Common myeloid progenitor, CD34-positive (primary cell): ENCODE data around the gene MYO16.

Experiments used
- CTCF ChIA-PET: fragments of 350-600 bp; sonication (Branson Sonifier 250); formaldehyde crosslinking; loops from one replicate; lab custom pipeline; 2021; ENCODE audit warnings: antibody characterized with exemption; lab: Charles Lee
- POLR2A ChIA-PET: fragments of 350-600 bp; sonication (Branson Sonifier 250); formaldehyde crosslinking; loops from one replicate; lab custom pipeline; 2021; ENCODE audit warnings: antibody characterized with exemption; lab: Charles Lee
- DNase-seq, 3 donors: peaks; one replicate each; pipeline versions ENCODE4 v3.0.0 to v3.0.0-alpha.2; 2013
- H3K27ac ChIP-seq, 2 experiments: 1 replicate in 1 of 2; 2 replicates in 1 of 2; pipeline ENCODE4 v1.7.0; 2013; ENCODE audit warnings: inconsistent platforms in 2 of 2, low read length in 2 of 2, mild to moderate bottlenecking in 2 of 2, low read depth in 1 of 2, moderate library complexity in 1 of 2; ENCODE audit not compliant: severe bottlenecking in 2 of 2, insufficient read depth in 1 of 2, poor library complexity in 1 of 2
- H3K27me3 ChIP-seq, 5 experiments: replicated peaks in 2 of 5; 1 replicate in 3 of 5; 2 replicates in 2 of 5; pipeline versions ENCODE4 v1.6.1 to v1.7.0; 2013; ENCODE audit warnings: low read length in 4 of 5, mild to moderate bottlenecking in 2 of 5, moderate library complexity in 2 of 5, inconsistent platforms in 1 of 5; ENCODE audit not compliant: insufficient read depth in 5 of 5, control insufficient read depth in 4 of 5
- H3K36me3 ChIP-seq, 4 experiments: 1 replicate in 2 of 4; 2 replicates in 2 of 4; pipeline versions ENCODE4 v1.6.1 to v1.7.0; 2013; ENCODE audit warnings: low read length in 3 of 4, control low read depth in 1 of 4, mild to moderate bottlenecking in 1 of 4; ENCODE audit not compliant: control insufficient read depth in 4 of 4, insufficient read depth in 4 of 4
- H3K4me1 ChIP-seq, 4 experiments: 1 replicate in 3 of 4; 2 replicates in 1 of 4; pipeline versions ENCODE4 v1.6.1 to v1.7.1; 2013; ENCODE audit warnings: low read length in 3 of 4, mild to moderate bottlenecking in 3 of 4, control low read depth in 1 of 4, inconsistent platforms in 1 of 4, moderate library complexity in 1 of 4; ENCODE audit not compliant: control insufficient read depth in 4 of 4, insufficient read depth in 4 of 4; ENCODE audit errors: control extremely low read depth in 1 of 4
- H3K4me3 ChIP-seq, 7 experiments: 1 replicate in 4 of 7; 2 replicates in 3 of 7; pipeline versions ENCODE4 v1.5.1 to v1.7.0; 2013; ENCODE audit warnings: mild to moderate bottlenecking in 7 of 7, low read length in 6 of 7, moderate library complexity in 6 of 7, inconsistent platforms in 2 of 7, low read depth in 2 of 7, control low read depth in 1 of 7; ENCODE audit not compliant: insufficient read depth in 4 of 7, control insufficient read depth in 1 of 7; ENCODE audit errors: extremely low read depth in 1 of 7
- H3K9me3 ChIP-seq, 5 experiments: 1 replicate in 4 of 5; 2 replicates in 1 of 5; pipeline versions ENCODE4 v1.6.1 to v1.7.1; 2013; ENCODE audit warnings: low read length in 4 of 5, mild to moderate bottlenecking in 2 of 5, inconsistent platforms in 1 of 5, low read depth in 1 of 5, moderate library complexity in 1 of 5; ENCODE audit not compliant: control insufficient read depth in 4 of 5, insufficient read depth in 2 of 5; ENCODE audit errors: control extremely low read depth in 1 of 5
- WGBS: methylation state at CpG from one replicate; pipeline ENCODE4 v1.1.5; 2013; ENCODE audit not compliant: insufficient coverage; 5-methylcytosine and 5-hydroxymethylcytosine counted together

The MYO16 gene

GRCh38 chr13:109175666-109176065 lies 546.3 kb downstream of the MYO16 start:
- Histone ChIP-seq H3K27me3 (peaks cover 0 to 4% (median 0%) of the 10 kb centered on the region in 5 experiments), H3K4me1 (no peaks in the 10 kb centered on the region), H3K9me3 (no peaks in the 10 kb centered on the region), H3K27ac (no peak overlapping the region), H3K36me3 (no peaks in the 10 kb centered on the region), H3K4me3 (no peak overlapping the region)
- CTCF ChIA-PET = interaction anchor here (0.6 kb wide), 1 partner anchor 66 kb away, joined by 3 read pairs; no protein-coding TSS in a partner anchor
- POLR2A ChIA-PET = no interaction called here
- no peak for DNase-seq
- WGBS = 98% methylated on average over 4 of the region's 5 CpGs

GRCh38 chr13:109180905-109181425 lies 551.6 kb downstream of the MYO16 start:
- ChIA-PET CTCF (no interaction called here), POLR2A (no interaction called here)
- H3K4me3 ChIP-seq = no peak overlapping the region
- H3K9me3 ChIP-seq = no peaks in the 10 kb centered on the region
- no peak for DNase-seq
- no peaks in the 10 kb centered on the region for H3K36me3 ChIP-seq
- H3K27me3 ChIP-seq = peaks cover 0 to 3% (median 0%) of the 10 kb centered on the region in 5 experiments
- WGBS = 100% methylated on average over 3 of the region's 4 CpGs
- H3K4me1 ChIP-seq = no peaks in the 10 kb centered on the region
- no peak overlapping the region for H3K27ac ChIP-seq

DNA sequence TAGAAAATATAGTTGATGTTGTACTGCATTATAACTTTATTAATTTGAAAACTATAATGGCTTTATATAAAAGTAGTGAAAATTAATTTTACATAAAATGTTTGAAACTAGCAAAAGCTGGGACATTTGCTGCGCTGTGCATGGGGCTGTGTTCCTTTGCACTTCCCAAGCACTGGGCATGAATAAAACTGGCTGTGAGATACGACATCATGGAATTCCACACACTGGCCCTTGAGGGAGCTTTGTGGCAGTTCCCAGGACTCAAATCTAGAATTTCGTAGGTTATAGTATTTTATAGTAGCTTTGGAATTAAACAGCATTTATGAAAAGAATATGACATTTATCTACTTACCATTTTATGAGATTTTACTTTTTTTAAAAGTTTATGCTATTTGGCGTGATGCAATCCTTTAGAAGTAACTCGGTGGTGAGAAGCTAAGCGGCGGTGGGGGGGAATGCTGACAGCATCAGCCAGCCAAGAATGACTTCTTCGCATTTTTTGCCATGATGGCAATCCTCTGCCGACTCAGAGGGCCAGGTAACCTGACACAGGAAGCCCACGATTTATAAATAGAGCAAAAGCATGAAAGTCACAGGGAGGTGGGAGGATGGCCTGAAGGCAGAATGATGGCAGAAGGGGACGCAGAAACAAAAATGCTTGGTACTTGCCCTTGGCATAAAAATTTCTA lies 553.5 kb downstream of the MYO16 start:
- WGBS = 97% methylated on average over 9 of the region's 11 CpGs
- Histone ChIP-seq H3K9me3 (peaks cover 0 to 2% (median 0%) of the 10 kb centered on the region in 5 experiments), H3K36me3 (no peaks in the 10 kb centered on the region), H3K4me1 (no peaks in the 10 kb centered on the region), H3K27me3 (peaks cover 0 to 9% (median 1%) of the 10 kb centered on the region in 5 experiments), H3K27ac (no peak overlapping the region), H3K4me3 (no peak overlapping the region)
- CTCF ChIA-PET = interaction anchor here (1.2 kb wide), 1 partner anchor 16 kb away, joined by 3 read pairs; no protein-coding TSS in a partner anchor
- DNase-seq = no peak
- POLR2A ChIA-PET = no interaction called here

DNA sequence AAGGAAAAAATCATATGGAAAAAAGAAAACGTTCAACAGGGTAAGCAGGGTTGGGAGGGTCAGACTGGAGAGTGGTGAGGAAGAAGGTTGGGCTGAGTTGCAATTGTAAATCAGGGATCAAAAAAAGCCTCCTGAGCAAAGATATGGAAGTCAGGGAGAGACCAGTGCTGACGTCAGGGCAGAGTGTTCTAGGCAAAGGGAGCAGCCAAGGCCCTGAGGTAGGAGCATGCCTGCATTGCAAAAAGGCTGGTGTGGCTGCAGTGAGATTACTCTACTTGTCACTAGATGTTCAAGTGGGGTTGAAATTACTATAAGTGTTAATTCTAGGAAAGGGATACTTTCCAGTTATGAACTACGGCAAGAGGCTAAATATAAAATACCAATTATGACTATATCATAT lies 562.0 kb downstream of the MYO16 start:
- Histone ChIP-seq H3K4me3 (no peak overlapping the region), H3K9me3 (peaks cover 0 to 1% (median 0%) of the 10 kb centered on the region in 5 experiments), H3K27ac (no peak overlapping the region), H3K27me3 (peaks cover 0 to 2% (median 0%) of the 10 kb centered on the region in 5 experiments), H3K4me1 (no peaks in the 10 kb centered on the region), H3K36me3 (no peaks in the 10 kb centered on the region)
- CTCF ChIA-PET = no interaction called here
- no peak for DNase-seq
- WGBS = 78% methylated on average over 1 of the region's 3 CpGs
- POLR2A ChIA-PET = no interaction called here

DNA sequence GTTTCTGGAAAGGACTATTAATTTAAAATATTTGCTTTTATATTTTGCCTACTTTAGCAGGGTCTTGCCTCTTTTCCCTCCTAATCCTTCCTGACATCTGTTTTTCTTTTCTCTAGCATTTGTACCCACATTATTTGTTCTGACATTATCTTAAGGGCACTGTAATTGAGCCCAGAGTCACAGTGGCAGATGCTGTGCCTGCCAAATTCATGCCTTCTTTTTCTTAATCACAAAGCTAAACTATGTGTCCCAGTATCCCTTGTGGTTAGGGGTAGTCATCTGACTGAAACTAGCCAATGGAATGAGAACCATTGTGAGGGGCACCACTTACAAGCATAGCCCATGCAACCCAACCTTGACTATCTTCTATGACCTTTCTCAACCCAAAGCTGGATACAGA lies 562.9 kb downstream of the MYO16 start:
- CTCF ChIA-PET = no interaction called here
- Histone ChIP-seq H3K27me3 (peaks cover 0 to 2% (median 0%) of the 10 kb centered on the region in 5 experiments), H3K4me3 (no peak overlapping the region), H3K4me1 (no peaks in the 10 kb centered on the region), H3K36me3 (no peaks in the 10 kb centered on the region), H3K9me3 (peaks cover 0 to 1% (median 0%) of the 10 kb centered on the region in 5 experiments), H3K27ac (no peak overlapping the region)
- POLR2A ChIA-PET = no interaction called here
- DNase-seq = no peak

GRCh38 chr13:109196948-109197347 lies 567.5 kb downstream of the MYO16 start:
- Histone ChIP-seq H3K4me3 (no peak overlapping the region), H3K4me1 (no peaks in the 10 kb centered on the region), H3K27me3 (peaks cover 0 to 3% (median 0%) of the 10 kb centered on the region in 5 experiments), H3K9me3 (peaks cover 0 to 1% (median 0%) of the 10 kb centered on the region in 5 experiments), H3K27ac (no peak overlapping the region), H3K36me3 (no peaks in the 10 kb centered on the region)
- DNase-seq = no peak
- 89% methylated on average over 9 of the region's 9 CpGs for WGBS
- ChIA-PET POLR2A (no interaction called here), CTCF (no interaction called here)

DNA sequence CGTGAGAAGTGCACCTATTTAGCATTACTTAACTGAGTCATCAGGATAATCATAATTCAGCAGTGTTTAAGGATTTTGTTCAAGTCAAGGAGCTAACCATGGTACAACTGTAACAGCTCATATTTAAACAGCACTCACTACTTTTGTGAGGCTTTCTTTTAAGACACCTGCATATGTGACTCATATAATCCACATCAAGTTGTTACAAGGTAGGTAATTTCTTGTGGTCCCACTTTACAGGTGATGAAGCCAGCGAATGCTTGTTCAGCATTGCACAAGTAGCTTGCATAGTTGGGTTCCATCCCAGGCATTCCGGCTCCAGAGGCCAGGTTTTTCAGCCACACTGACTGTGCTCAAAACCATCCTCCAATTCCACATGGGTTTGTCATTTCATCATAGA lies 569.2 kb downstream of the MYO16 start:
- DNase-seq = no peak
- H3K36me3 ChIP-seq = no peaks in the 10 kb centered on the region
- no peak overlapping the region for H3K27ac ChIP-seq
- no peak overlapping the region for H3K4me3 ChIP-seq
- H3K4me1 ChIP-seq = no peaks in the 10 kb centered on the region
- 90% methylated on average over 3 of the region's 3 CpGs for WGBS
- no peaks in the 10 kb centered on the region for H3K9me3 ChIP-seq
- ChIA-PET POLR2A (no interaction called here), CTCF (no interaction called here)
- H3K27me3 ChIP-seq = peaks cover 0 to 3% (median 0%) of the 10 kb centered on the region in 5 experiments
